HG02840 (cell line): Measurements from ENCODE around the gene GPR12.

Experiments
- ATAC-seq: cut with Tn5 transposase; IDR thresholded peaks from one replicate; pipeline ENCODE4 v1.9.1; 2021; ENCODE audit warnings: mild to moderate bottlenecking, moderate library complexity, moderate number of reproducible peaks; ENCODE audit not compliant: unreplicated experiment, low FRiP score

Gene GPR12

DNA sequence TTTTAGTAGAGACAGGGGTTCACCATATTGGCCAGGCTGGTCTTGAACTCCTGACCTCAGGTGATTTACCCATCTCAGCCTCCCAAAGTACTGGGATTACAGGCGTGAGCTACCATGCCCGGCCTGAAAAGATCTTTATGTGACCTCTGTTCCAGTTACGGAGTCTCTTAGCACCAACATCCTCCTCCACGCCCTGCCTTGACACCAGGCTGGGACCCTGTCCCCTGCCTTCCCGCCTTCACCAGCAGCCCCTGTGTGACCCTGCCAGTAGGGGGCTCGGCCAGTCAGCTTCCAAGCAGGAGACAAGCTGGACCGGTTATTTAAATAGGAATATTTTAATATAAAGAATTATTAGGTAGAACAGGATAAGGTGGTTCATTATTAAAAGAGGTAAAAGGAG lies 54.2 kb downstream of the GPR12 start:
- ATAC-seq, result no peak

DNA sequence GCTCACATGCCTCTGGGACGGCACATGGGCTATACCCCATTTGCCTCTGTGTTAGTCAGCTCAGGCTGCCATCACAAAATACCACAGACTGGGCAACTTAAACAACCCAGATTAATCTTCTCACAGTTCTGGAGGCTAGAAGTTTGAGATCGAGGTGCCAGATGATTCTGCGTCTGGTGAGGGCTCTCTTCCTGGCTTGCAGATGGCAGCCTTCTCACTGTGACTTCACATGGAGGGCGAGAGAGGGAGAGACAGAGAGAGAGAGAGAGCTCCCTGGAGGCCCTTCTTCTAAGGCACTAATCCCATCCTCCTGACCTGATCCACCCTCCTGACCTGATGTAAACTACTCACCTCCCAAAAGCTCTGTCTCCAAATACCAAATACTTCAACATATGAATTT lies 55.0 kb downstream of the GPR12 start:
- ATAC-seq, result no peak
